MCF 10A (cell line): ENCODE results near the gene RIC3. TPM values are rescaled to one million over a fixed set of nuclear protein-coding genes. Genes with fewer than 3 reads are reported as not detected.
A peak's percentile ranks its signal among the peaks of the same experiment; 100 is the strongest.

ENCODE experiments used
- BruUV-seq: library from RNA; stranded (reverse); fragments of 400-500 nt; replicated peaks from 2 replicates; lab custom pipeline; 2021; lab: Mats Ljungman, UMichigan
- CTCF ChIA-PET: fragments of 300-600 bp; sonication (Branson Sonifier 250); formaldehyde crosslinking; extraction: SDS; loops from one replicate; lab custom pipeline; 2021; ENCODE audit warnings: antibody characterized with exemption, inconsistent platforms; lab: Yijun Ruan, JAX
- POLR2A ChIA-PET: fragments of 300-600, 350-650 bp; sonication (Branson Sonifier 250); formaldehyde crosslinking; extraction: SDS; loops from one replicate; lab custom pipeline; 2020; ENCODE audit warnings: antibody characterized with exemption, inconsistent platforms; lab: Yijun Ruan, JAX
- DNase-seq: peaks from one replicate; pipeline ENCODE4 v3.0.0-alpha.2; 2018; ENCODE audit not compliant: unreplicated experiment
- H3K27ac Mint-ChIP-seq: one replicate; pipeline ENCODE4 v1.8.0; 2022; ENCODE audit warnings: mild to moderate bottlenecking, low read depth, mixed read lengths; ENCODE audit not compliant: unreplicated experiment
- H3K27me3 Mint-ChIP-seq: one replicate; pipeline ENCODE4 v1.8.0; 2022; ENCODE audit warnings: mixed read lengths; ENCODE audit not compliant: insufficient read depth, unreplicated experiment
- H3K36me3 Mint-ChIP-seq: one replicate; pipeline ENCODE4 v1.8.0; 2022; ENCODE audit warnings: mild to moderate bottlenecking, moderate library complexity, mixed read lengths; ENCODE audit not compliant: insufficient read depth, unreplicated experiment
- H3K4me1 Mint-ChIP-seq: one replicate; pipeline ENCODE4 v1.8.0; 2022; ENCODE audit warnings: mixed read lengths; ENCODE audit not compliant: insufficient read depth, unreplicated experiment
- H3K4me3 Mint-ChIP-seq: one replicate; pipeline ENCODE4 v1.8.0; 2022; ENCODE audit warnings: mild to moderate bottlenecking, moderate library complexity, mixed read lengths; ENCODE audit not compliant: unreplicated experiment
- H3K9me3 Mint-ChIP-seq: one replicate; pipeline ENCODE4 v1.8.0; 2022; ENCODE audit warnings: mixed read lengths; ENCODE audit not compliant: unreplicated experiment
- intact Hi-C: fragments of 100-400 bp; cut with micrococcal nuclease; formaldehyde crosslinking; loops from 2 replicates; pipeline ENCODE4 v1.14.1; 2022
- total RNA-seq: library from RNA; stranded (reverse); gene quantifications from 2 replicates; pipeline ENCODE4 v1.2.3, GENCODE V29; 2022
- TF ChIP-seq, protein P1 (sequence below): fragments of 200-600 bp; IDR thresholded peaks from one replicate; pipeline ENCODE4 v1.8.0; 2022; ENCODE audit warnings: antibody characterized with exemption, mild to moderate bottlenecking; ENCODE audit not compliant: unreplicated experiment

RIC3 gene
- total RNA-seq, 1 experiment from 2014 or later, result 0.65 TPM

DNA sequence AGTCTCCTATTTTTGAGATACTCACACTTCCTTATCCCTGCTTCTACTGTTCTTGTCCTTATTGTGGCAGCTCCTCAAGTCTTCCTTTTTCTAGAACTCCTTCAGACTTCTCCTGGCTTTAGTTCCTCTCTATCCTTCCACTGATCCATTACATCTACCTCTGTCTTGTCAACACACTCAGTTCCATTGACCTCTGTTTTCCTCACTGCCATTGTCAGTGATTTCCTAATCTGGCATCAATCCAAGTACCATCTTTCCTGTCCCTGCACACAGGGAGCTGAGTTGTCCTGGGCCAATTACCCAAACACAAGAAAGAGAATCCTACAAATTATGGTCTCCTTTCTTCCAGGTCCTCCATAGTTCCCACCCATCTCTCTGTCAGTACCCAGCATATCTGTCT, 27.9 kb upstream of the RIC3 start:
- Mint-ChIP-seq H3K36me3 (no peaks in the 10 kb centered on the region), H3K27ac (no peak overlapping the region), H3K4me3 (no peak overlapping the region), H3K9me3 (no peaks in the 10 kb centered on the region), H3K4me1 (no peaks in the 10 kb centered on the region), H3K27me3 (peaks cover 65% of the 10 kb centered on the region)
- ChIA-PET POLR2A (interaction anchor here (0.7 kb wide), 1 partner anchor 364 kb away, joined by 3 read pairs; no protein-coding TSS in a partner anchor), CTCF (interaction anchor here (0.6 to 5.7 kb wide), 7 partner anchors 9 to 396 kb away, joined by 3 to 101 read pairs (median 5); partner anchors contain the start of gene LMO1)
- TF ChIP-seq, protein P1, sequence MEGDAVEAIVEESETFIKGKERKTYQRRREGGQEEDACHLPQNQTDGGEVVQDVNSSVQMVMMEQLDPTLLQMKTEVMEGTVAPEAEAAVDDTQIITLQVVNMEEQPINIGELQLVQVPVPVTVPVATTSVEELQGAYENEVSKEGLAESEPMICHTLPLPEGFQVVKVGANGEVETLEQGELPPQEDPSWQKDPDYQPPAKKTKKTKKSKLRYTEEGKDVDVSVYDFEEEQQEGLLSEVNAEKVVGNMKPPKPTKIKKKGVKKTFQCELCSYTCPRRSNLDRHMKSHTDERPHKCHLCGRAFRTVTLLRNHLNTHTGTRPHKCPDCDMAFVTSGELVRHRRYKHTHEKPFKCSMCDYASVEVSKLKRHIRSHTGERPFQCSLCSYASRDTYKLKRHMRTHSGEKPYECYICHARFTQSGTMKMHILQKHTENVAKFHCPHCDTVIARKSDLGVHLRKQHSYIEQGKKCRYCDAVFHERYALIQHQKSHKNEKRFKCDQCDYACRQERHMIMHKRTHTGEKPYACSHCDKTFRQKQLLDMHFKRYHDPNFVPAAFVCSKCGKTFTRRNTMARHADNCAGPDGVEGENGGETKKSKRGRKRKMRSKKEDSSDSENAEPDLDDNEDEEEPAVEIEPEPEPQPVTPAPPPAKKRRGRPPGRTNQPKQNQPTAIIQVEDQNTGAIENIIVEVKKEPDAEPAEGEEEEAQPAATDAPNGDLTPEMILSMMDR, result no peak
- intact Hi-C loops, result no loop called here
- peak; percentile 12 for DNase-seq
- BruUV-seq, result no TSS peak

DNA sequence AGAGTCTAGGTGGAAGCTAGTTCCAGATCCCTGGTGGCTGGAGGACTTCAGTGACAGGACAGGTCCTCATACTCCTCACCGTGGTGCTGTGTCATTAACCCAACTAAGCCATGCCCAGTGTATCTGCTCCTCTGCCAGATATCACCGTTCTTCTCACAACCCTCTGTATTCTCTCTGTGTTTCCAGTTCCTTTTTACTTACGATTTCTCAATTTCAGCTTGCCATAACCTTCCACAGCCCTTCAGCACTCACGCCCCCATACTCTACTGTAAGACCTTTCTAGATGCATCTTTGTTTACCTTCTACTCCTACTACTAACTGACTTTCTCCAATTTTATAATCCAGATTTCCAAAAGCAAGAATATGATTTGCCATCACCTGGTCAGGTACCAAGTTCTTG, 26.1 kb upstream of the RIC3 start:
- H3K27ac Mint-ChIP-seq, result no peak overlapping the region
- H3K4me1 Mint-ChIP-seq, result no peaks in the 10 kb centered on the region
- no peak overlapping the region for H3K4me3 Mint-ChIP-seq
- CTCF ChIA-PET, result interaction anchor here (0.6 to 5.7 kb wide), 9 partner anchors 11 to 374 kb away, joined by 3 to 101 read pairs (median 4); partner anchors contain the start of gene LMO1
- no peak for DNase-seq
- POLR2A ChIA-PET, result no interaction called here
- peaks cover 63% of the 10 kb centered on the region for H3K27me3 Mint-ChIP-seq
- no peaks in the 10 kb centered on the region for H3K9me3 Mint-ChIP-seq
- H3K36me3 Mint-ChIP-seq, result no peaks in the 10 kb centered on the region
- intact Hi-C loops, result no loop called here
- no TSS peak for BruUV-seq
- TF ChIP-seq, protein P1, result no peak

DNA sequence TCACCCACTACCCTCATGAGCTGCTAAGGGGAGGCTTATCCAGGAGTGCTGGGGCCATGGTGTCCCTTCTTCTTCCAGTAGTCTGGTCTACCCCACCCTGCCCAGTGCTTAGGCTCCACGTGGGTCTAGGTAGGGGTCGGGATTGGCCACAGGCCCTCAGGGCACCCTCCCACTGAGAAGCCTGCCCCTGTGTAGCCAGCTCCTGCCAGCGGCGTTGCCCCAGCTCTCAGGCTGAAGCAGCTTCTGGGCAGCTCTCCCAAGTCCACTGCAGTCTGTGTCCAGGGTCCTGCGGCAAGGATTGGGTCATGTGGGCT, 24.0 kb upstream of the RIC3 start:
- no TSS peak for BruUV-seq
- peaks cover 41% of the 10 kb centered on the region for H3K27me3 Mint-ChIP-seq

More for the DNA sequence above, 24.0 kb upstream of the RIC3 start:
- TF ChIP-seq, protein P1, result no peak
- no peaks in the 10 kb centered on the region for H3K9me3 Mint-ChIP-seq
- ChIA-PET CTCF (interaction anchor here (0.5 to 5.7 kb wide), 55 partner anchors 10 to 1732 kb away, joined by 3 to 101 read pairs (median 4); partner anchors contain the start of gene LMO1), POLR2A (interaction anchor here (0.6 kb wide), 1 partner anchor 360 kb away, joined by 3 read pairs; no protein-coding TSS in a partner anchor)
- DNase-seq, result no peak
- H3K4me3 Mint-ChIP-seq, result no peak overlapping the region
- no peaks in the 10 kb centered on the region for H3K4me1 Mint-ChIP-seq
- intact Hi-C loops, result loop anchor here (1.0 to 2.0 kb wide), 2 partner anchors 72 to 373 kb away; no protein-coding TSS in a partner anchor
- no peak overlapping the region for H3K27ac Mint-ChIP-seq
- no peaks in the 10 kb centered on the region for H3K36me3 Mint-ChIP-seq
